ENCODE data around the gene RACK1.

The RACK1 gene

DNA sequence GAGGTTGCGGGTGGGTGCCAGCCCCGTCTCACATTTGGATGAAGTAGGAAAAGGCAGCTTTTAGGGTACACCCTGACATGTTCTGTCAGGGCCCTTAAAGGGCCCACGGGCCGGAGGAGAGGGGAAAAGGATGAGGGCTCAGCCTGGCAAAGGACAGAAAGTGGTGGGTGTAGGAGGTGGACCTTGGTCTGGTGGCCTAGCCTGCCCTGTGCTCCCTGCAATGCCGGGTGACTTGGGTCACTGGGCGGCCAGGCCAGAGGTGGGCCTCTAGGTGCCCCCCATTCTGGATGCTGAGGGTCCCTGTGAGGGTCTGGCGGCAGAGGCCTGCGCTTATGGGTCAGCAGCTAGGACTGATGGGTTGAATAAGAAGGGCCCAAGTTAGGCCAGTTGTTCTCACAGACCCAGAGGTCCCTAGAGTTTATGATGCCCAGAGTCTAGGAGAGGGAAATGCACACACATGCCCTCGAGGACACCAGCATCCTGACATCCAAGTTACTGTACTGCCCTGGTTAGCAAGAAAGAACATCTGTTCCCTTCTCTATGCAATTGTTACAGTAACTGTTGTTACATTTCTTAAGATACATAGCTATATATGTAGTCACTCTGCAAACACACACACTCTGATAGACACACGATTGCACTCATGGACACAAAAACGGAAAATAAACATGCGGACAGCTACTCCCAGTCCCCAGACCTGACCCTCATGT, 51.2 kb downstream of the RACK1 start:
- Histone ChIP-seq H4K20me1 (ENCODE audit: insufficient read depth, low read length) (no peaks in the 10 kb centered on the region), H3K9me3 (ENCODE audit: insufficient read depth, low read length) (no peaks in the 10 kb centered on the region), H3K79me2 (ENCODE audit: low read length) (peaks cover 12% of the 10 kb centered on the region), H3K4me2 (ENCODE audit: low read length) (peak overlapping the region; percentile 85), H3K27me3 (ENCODE audit: low read depth, low read length) (no peaks in the 10 kb centered on the region), H3K9ac (ENCODE audit: low read length) (peak overlapping the region; percentile 73), H2AFZ (ENCODE audit: low read depth, low read length) (0 out of 2 replicates have a peak overlapping the region, but pooled peaks have one; percentile 5), H3K4me1 (ENCODE audit: low read length) (peaks cover 8% of the 10 kb centered on the region), H3K27ac (ENCODE audit: low read length) (peak overlapping the region; percentile 55), H3K4me3 (ENCODE audit: low read length) (peak overlapping the region; percentile 81), H3K36me3 (replicated peaks; ENCODE audit: low read depth, low read length) (no peaks in the 10 kb centered on the region)
- TF ChIP-seq, protein P1, sequence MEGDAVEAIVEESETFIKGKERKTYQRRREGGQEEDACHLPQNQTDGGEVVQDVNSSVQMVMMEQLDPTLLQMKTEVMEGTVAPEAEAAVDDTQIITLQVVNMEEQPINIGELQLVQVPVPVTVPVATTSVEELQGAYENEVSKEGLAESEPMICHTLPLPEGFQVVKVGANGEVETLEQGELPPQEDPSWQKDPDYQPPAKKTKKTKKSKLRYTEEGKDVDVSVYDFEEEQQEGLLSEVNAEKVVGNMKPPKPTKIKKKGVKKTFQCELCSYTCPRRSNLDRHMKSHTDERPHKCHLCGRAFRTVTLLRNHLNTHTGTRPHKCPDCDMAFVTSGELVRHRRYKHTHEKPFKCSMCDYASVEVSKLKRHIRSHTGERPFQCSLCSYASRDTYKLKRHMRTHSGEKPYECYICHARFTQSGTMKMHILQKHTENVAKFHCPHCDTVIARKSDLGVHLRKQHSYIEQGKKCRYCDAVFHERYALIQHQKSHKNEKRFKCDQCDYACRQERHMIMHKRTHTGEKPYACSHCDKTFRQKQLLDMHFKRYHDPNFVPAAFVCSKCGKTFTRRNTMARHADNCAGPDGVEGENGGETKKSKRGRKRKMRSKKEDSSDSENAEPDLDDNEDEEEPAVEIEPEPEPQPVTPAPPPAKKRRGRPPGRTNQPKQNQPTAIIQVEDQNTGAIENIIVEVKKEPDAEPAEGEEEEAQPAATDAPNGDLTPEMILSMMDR (IDR thresholded peaks at IDR 0.05; ENCODE audit: low read depth, low read length), result no peak
- TF ChIP-seq EZH2phosphoT487 (IDR thresholded peaks at IDR 0.05; ENCODE audit: low read depth), result no peak

DNA sequence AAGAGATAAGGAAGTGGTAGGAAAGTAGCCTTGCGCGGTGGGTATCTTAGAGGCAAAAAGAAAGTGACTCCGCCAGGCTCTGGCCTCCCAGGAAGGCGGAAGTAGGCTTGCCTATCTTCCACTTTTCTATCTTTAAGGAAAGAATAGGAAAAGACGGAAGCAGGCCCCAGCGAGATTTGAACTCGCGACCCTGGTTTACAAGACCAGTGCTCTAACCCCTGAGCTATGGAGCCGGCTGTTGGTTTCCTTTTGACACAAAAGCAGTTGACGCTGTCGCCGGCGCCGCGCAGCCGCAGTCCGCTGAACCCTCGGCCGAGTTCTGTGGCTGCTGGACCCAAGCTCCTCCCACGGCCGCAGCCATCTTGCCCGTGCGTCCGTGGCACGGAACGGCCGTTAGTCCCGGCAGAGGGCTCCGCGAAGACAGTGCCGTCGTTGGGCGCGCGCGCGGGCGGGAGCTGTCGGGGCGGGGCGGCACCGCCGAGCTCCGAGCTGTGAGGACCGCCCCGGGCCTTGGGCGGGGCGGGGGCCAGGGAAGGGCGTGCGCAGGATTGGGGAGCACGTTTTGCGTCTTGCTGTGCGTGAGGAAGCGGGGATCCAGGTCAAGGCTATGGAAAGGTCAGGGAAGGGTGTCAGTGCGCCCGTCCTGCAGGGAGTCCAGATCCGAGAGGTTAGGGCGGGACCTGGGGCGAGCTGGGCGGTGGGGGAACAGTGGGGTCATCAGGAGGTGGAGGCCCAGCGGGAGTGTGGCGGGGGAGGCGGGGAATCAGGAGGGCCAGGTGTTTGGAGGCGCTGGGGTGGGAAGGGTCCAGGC, 52.0 kb downstream of the RACK1 start:
- TF ChIP-seq, protein P1 (IDR thresholded peaks at IDR 0.05; ENCODE audit: low read depth, low read length), result no peak
- TF ChIP-seq EZH2phosphoT487 (IDR thresholded peaks at IDR 0.05; ENCODE audit: low read depth), result no peak
- Histone ChIP-seq H3K27me3 (ENCODE audit: low read depth, low read length) (no peaks in the 10 kb centered on the region), H3K9me3 (ENCODE audit: insufficient read depth, low read length) (no peaks in the 10 kb centered on the region), H2AFZ (ENCODE audit: low read depth, low read length) (peak overlapping the region; percentile 82), H3K36me3 (replicated peaks; ENCODE audit: low read depth, low read length) (no peaks in the 10 kb centered on the region), H3K4me3 (ENCODE audit: low read length) (peak overlapping the region; percentile 81), H3K27ac (ENCODE audit: low read length) (peak overlapping the region; percentile 70), H3K9ac (ENCODE audit: low read length) (peak overlapping the region; percentile 85), H3K4me1 (ENCODE audit: low read length) (peaks cover 8% of the 10 kb centered on the region), H3K79me2 (ENCODE audit: low read length) (peaks cover 12% of the 10 kb centered on the region), H3K4me2 (ENCODE audit: low read length) (peak overlapping the region; percentile 89), H4K20me1 (ENCODE audit: insufficient read depth, low read length) (no peaks in the 10 kb centered on the region)

DNA sequence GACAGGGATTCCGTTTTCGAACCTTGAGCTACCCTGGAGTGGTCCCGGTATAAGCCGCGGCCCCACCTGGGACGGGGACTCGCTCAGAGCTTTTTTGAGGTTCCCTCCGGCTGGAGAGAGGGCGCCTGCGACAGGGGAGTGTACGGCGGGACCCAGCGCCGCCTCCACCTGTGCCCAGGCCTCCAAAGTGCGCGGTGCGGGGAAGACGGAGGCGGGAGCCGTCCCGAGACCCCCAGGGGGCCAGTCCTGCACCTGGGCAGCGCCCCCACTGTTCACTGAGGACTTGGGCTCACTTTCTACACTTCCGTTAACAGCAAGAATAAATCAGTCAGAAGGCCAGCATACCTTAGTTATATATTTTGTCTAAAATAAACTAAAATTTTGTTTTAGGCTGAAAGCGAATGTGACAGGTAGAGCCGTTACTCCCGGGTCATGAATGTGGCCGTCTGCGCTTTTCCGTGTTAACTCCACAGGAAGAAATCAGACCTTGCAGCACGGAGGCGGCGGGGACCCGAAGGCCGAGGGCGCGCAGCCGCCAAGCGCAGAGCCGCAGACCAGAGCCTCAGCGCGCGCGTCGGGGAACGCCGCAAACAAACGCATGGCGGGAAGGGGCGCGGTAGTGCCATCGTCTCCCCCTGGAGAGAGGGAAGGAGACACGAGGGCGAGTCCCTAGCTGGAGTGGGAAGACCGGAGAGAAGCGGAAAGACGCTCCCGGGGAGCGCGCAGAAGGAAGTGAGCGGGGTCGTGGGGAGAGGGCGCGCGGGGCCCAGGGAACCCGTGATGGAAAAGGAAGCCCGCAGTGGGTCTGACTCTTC, 52.8 kb downstream of the RACK1 start:
- peak overlapping the region; percentile 82 for H2AFZ ChIP-seq (ENCODE audit: low read depth, low read length)

More for the DNA sequence above, 52.8 kb downstream of the RACK1 start:
- H3K4me1 ChIP-seq (ENCODE audit: low read length), result peaks cover 8% of the 10 kb centered on the region
- H3K79me2 ChIP-seq (ENCODE audit: low read length), result peaks cover 12% of the 10 kb centered on the region
- no peaks in the 10 kb centered on the region for H3K27me3 ChIP-seq (ENCODE audit: low read depth, low read length)
- TF ChIP-seq EZH2phosphoT487 (IDR thresholded peaks at IDR 0.05; ENCODE audit: low read depth), result no peak
- TF ChIP-seq, protein P1 (IDR thresholded peaks at IDR 0.05; ENCODE audit: low read depth, low read length), result peak; percentile 82
- H4K20me1 ChIP-seq (ENCODE audit: insufficient read depth, low read length), result no peaks in the 10 kb centered on the region
- H3K4me3 ChIP-seq (ENCODE audit: low read length), result peak overlapping the region; percentile 81
- H3K9me3 ChIP-seq (ENCODE audit: insufficient read depth, low read length), result no peaks in the 10 kb centered on the region
- peak overlapping the region; percentile 85 for H3K9ac ChIP-seq (ENCODE audit: low read length)
- peak overlapping the region; percentile 89 for H3K4me2 ChIP-seq (ENCODE audit: low read length)
- H3K27ac ChIP-seq (ENCODE audit: low read length), result peak overlapping the region; percentile 70
- H3K36me3 ChIP-seq (replicated peaks; ENCODE audit: low read depth, low read length), result no peaks in the 10 kb centered on the region

Data from OCI-LY3 (cell line).